ENCODE results near the gene GRIP2. TPM values are rescaled to one million over a fixed set of nuclear protein-coding genes. Genes with fewer than 3 reads are reported as not detected.

GRIP2 gene
- polyA plus RNA-seq, 1 donor (not counting 4 experiments of a cell fraction or from before 2014, with no cell fraction given) = 0.01 TPM

DNA sequence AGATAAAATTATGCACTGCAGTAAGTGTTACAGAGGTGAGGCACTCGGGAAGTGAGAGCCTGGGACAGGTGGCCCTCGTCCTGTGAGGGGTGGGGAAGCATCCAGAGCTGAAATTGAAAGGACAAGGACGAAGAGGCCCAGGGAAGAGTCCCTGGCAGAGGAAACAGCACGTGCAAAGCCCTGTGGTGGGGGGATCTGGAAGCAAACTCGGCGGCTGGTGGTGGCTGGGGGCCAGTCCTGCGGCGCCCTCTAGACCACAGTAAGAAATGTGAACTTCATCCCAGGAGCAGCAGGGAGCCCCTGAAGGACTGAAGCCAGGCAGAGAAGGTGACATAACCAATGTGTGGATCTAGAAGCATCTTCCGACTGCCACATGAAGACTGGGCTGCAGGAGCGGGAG is 42.8 kb downstream of the GRIP2 start:
- no peak for TF ChIP-seq EZH2 (IDR thresholded peaks at IDR 0.05; ENCODE audit: low read length)
- no peak for TF ChIP-seq CTCF (optimal IDR thresholded peaks at IDR 0.05 in 1 of 3, IDR thresholded peaks at IDR 0.05 in 1 of 3, conservative IDR thresholded peaks at IDR 0.05 in 1 of 3; ENCODE audit: extremely low read depth in 1 of 3, insufficient read depth in 2 of 3, low read length in 3 of 3)
- no peaks in the 10 kb centered on the region for H3K9me1 ChIP-seq (ENCODE audit: control insufficient read depth, extremely low read depth, insufficient read depth, low read length)
- dilution Hi-C loops (cut with MboI; ENCODE audit: extremely low pct_ligation_motif_present, low sequenced_read_pairs) = no loop called here
- H3K9ac ChIP-seq (ENCODE audit: control insufficient read depth, extremely low read depth, insufficient read depth, low read length) = no peak overlapping the region
- DNase-seq (ENCODE audit: low read depth, low spot score) = no peak
- H3K36me3 ChIP-seq (ENCODE audit: control insufficient read depth in 2 of 2, extremely low read depth in 1 of 2, insufficient read depth in 2 of 2, low read length in 2 of 2) = no peaks in the 10 kb centered on the region
- no peaks in the 10 kb centered on the region for H3K79me2 ChIP-seq (ENCODE audit: control insufficient read depth, insufficient read depth, low read length)
- H3K27me3 ChIP-seq (ENCODE audit: control insufficient read depth, extremely low read depth, insufficient read depth, low read length) = no peaks in the 10 kb centered on the region
- H3K4me2 ChIP-seq (ENCODE audit: control insufficient read depth, extremely low read depth, insufficient read depth, low read depth, low read length) = no peak overlapping the region
- no peaks in the 10 kb centered on the region for H3K9me3 ChIP-seq (ENCODE audit: control insufficient read depth, low read depth, low read length)
- H3K27ac ChIP-seq (ENCODE audit: control insufficient read depth, insufficient read depth, low read length) = no peak overlapping the region
- H4K20me1 ChIP-seq (ENCODE audit: control insufficient read depth, extremely low read depth, insufficient read depth, low read length) = no peaks in the 10 kb centered on the region
- no peak for FAIRE-seq
- no peaks in the 10 kb centered on the region for H3K4me1 ChIP-seq (ENCODE audit: control insufficient read depth, extremely low read depth, insufficient read depth, low read length)
- no peak overlapping the region for H2AFZ ChIP-seq (ENCODE audit: control insufficient read depth, low read length)
- H3K4me3 ChIP-seq (ENCODE audit: control insufficient read depth in 2 of 3, extremely low read depth in 1 of 3, insufficient read depth in 2 of 3, low read depth in 1 of 3, low read length in 3 of 3) = no peak overlapping the region

DNA sequence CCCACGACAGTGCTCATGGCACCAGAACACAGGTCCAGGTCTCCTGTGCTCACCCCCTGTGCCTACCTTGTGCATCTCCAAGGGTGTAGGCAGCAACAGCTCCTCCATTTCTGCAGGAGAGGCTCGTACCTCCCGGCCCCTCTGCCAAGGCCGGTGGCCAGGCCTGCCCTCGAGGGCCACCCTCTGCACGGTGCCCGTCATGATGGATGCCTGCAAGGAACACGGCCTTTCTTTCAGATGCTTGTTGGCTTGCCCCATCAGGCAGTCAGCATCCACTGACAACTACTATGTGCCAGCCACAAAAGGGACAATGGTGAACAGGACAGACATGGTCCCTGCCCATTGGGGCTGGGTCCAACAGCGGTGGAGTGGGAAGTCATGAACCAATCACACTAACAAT is 43.8 kb downstream of the GRIP2 start:
- FAIRE-seq (no peak), DNase-seq (ENCODE audit: low read depth, low spot score) (no peak)
- Histone ChIP-seq H3K9me1 (ENCODE audit: control insufficient read depth, extremely low read depth, insufficient read depth, low read length) (no peaks in the 10 kb centered on the region), H3K4me1 (ENCODE audit: control insufficient read depth, extremely low read depth, insufficient read depth, low read length) (peaks cover under 1% of the 10 kb centered on the region), H3K9ac (ENCODE audit: control insufficient read depth, extremely low read depth, insufficient read depth, low read length) (no peak overlapping the region), H2AFZ (ENCODE audit: control insufficient read depth, low read length) (no peak overlapping the region), H3K36me3 (ENCODE audit: control insufficient read depth in 2 of 2, extremely low read depth in 1 of 2, insufficient read depth in 2 of 2, low read length in 2 of 2) (no peaks in the 10 kb centered on the region), H3K9me3 (ENCODE audit: control insufficient read depth, low read depth, low read length) (no peaks in the 10 kb centered on the region), H3K4me2 (ENCODE audit: control insufficient read depth, extremely low read depth, insufficient read depth, low read depth, low read length) (no peak overlapping the region), H4K20me1 (ENCODE audit: control insufficient read depth, extremely low read depth, insufficient read depth, low read length) (no peaks in the 10 kb centered on the region), H3K27ac (ENCODE audit: control insufficient read depth, insufficient read depth, low read length) (no peak overlapping the region), H3K79me2 (ENCODE audit: control insufficient read depth, insufficient read depth, low read length) (no peaks in the 10 kb centered on the region), H3K4me3 (ENCODE audit: control insufficient read depth in 2 of 3, extremely low read depth in 1 of 3, insufficient read depth in 2 of 3, low read depth in 1 of 3, low read length in 3 of 3) (no peak overlapping the region), H3K27me3 (ENCODE audit: control insufficient read depth, extremely low read depth, insufficient read depth, low read length) (no peaks in the 10 kb centered on the region)
- dilution Hi-C loops (cut with MboI; ENCODE audit: extremely low pct_ligation_motif_present, low sequenced_read_pairs) = no loop called here
- no peak for TF ChIP-seq CTCF (optimal IDR thresholded peaks at IDR 0.05 in 1 of 3, IDR thresholded peaks at IDR 0.05 in 1 of 3, conservative IDR thresholded peaks at IDR 0.05 in 1 of 3; ENCODE audit: extremely low read depth in 1 of 3, insufficient read depth in 2 of 3, low read length in 3 of 3)
- no peak for TF ChIP-seq EZH2 (IDR thresholded peaks at IDR 0.05; ENCODE audit: low read length)
